OCI-LY1 (cell line): ENCODE measurements around the gene PHC3.

ENCODE experiments used
- EZH2 ChIP-seq: fragments of 200-600 bp; sonication (generic), shearing (Covaris generic); IDR thresholded peaks from 2 replicates; pipeline ENCODE4 v1.8.0; 2017; ENCODE audit warnings: borderline replicate concordance, mixed run types, mild to moderate bottlenecking, antibody characterized with exemption, low read length, moderate library complexity, mixed read lengths
- TF ChIP-seq, protein P1 (sequence below): fragments of 200-600 bp; sonication (generic), shearing (Covaris generic); IDR thresholded peaks from 2 replicates; pipeline ENCODE4 v1.5.1; 2017; ENCODE audit warnings: mild to moderate bottlenecking, antibody characterized with exemption, low read length, moderate library complexity, mixed read lengths

DNA sequence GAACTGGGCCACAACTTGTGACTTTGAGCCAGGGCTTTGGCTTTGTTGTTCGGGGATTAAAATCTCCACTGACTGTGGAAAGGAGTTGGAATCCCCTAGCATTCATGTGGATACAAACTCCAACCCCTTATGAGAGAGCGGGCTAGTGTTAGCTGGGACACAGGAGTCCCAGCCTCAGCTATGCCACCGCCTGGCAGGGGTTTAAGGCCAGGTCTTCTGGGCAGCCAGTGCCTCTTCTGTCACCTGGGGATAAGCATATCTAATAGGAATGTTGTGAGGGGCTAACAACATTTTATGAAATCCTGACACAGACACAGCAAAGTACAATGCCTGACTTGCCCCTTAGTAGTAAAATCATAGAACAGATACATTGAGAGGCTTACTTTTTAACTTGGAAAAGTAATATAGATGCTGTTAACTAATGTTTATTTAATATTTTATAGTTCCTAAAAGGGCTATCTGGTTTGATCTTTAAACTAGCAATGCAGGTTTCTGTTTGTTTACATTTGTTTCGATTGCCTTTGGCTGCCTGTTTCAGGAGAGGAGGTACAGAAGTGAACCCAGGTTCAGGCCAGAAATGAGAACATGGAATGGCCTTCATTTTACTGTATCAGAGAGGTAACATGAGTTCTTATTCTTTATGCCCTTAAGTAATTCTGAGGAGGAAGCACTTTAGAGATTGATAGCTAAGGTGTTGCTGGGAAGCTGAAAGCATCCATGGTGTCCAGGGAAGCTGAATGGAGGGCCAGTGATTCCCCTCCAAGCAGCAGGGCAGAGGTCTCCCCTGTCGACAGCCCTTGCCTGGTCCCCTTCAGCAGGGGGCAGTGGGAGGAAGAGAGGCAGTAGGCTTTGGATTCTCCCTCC, 135.0 kb downstream of the PHC3 start:
- TF ChIP-seq, protein P1, sequence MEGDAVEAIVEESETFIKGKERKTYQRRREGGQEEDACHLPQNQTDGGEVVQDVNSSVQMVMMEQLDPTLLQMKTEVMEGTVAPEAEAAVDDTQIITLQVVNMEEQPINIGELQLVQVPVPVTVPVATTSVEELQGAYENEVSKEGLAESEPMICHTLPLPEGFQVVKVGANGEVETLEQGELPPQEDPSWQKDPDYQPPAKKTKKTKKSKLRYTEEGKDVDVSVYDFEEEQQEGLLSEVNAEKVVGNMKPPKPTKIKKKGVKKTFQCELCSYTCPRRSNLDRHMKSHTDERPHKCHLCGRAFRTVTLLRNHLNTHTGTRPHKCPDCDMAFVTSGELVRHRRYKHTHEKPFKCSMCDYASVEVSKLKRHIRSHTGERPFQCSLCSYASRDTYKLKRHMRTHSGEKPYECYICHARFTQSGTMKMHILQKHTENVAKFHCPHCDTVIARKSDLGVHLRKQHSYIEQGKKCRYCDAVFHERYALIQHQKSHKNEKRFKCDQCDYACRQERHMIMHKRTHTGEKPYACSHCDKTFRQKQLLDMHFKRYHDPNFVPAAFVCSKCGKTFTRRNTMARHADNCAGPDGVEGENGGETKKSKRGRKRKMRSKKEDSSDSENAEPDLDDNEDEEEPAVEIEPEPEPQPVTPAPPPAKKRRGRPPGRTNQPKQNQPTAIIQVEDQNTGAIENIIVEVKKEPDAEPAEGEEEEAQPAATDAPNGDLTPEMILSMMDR, result no peak
- no peak for TF ChIP-seq EZH2
